Caco-2 (cell line): Measurements from ENCODE around the gene CPEB3. TPM values are rescaled to one million over a fixed set of nuclear protein-coding genes. Genes with fewer than 3 reads are reported as not detected.

ENCODE experiments used
- BruUV-seq: library from RNA; stranded (reverse); fragments of 400-500 nt; replicated peaks from 2 replicates; lab custom pipeline; 2021; lab: Mats Ljungman, UMichigan
- CTCF ChIA-PET: fragments of 300-600 bp; sonication (Branson Sonifier 250); formaldehyde crosslinking; loops from one replicate; lab custom pipeline; 2022; ENCODE audit warnings: antibody characterized with exemption; lab: Charles Lee
- POLR2A ChIA-PET: fragments of 300-600 bp; sonication (Branson Sonifier 250); formaldehyde crosslinking; loops from one replicate; lab custom pipeline; 2022; ENCODE audit warnings: antibody characterized with exemption; lab: Charles Lee
- DNase-seq, 2 experiments: peaks; one replicate each; pipeline versions ENCODE4 v3.0.0 to v3.0.0-alpha.2; 2020 to 2022
- H3K27me3 ChIP-seq: replicated peaks from 2 replicates; pipeline ENCODE4 v1.6.0; 2011; ENCODE audit warnings: low read length; ENCODE audit not compliant: control insufficient read depth, insufficient read depth
- H3K36me3 ChIP-seq: 2 replicates; pipeline ENCODE4 v1.5.1; 2011; ENCODE audit warnings: low read length; ENCODE audit not compliant: control insufficient read depth, insufficient read depth
- H3K4me1 ChIP-seq: fragments of 250-450 bp; sonication (Bioruptor Pico); 2 replicates; pipeline ENCODE4 v1.5.1; 2020; ENCODE audit warnings: mild to moderate bottlenecking
- H3K4me3 ChIP-seq: 2 replicates; pipeline ENCODE4 v1.5.1; 2011; ENCODE audit warnings: low read depth, mild to moderate bottlenecking, control low read depth, low read length
- H3K9me3 ChIP-seq: fragments of 250-450 bp; sonication (Bioruptor Pico); 2 replicates; pipeline ENCODE4 v1.5.1; 2020; ENCODE audit warnings: mild to moderate bottlenecking, moderate library complexity
- H3K27ac Mint-ChIP-seq: one replicate; pipeline ENCODE4 v1.8.0; 2022; ENCODE audit warnings: mixed read lengths; ENCODE audit not compliant: unreplicated experiment
- H3K27me3 Mint-ChIP-seq: one replicate; pipeline ENCODE4 v1.8.0; 2022; ENCODE audit warnings: mixed read lengths; ENCODE audit not compliant: insufficient read depth, unreplicated experiment
- H3K36me3 Mint-ChIP-seq: one replicate; pipeline ENCODE4 v1.8.0; 2022; ENCODE audit warnings: mild to moderate bottlenecking, mixed read lengths; ENCODE audit not compliant: insufficient read depth, unreplicated experiment
- H3K4me1 Mint-ChIP-seq: one replicate; pipeline ENCODE4 v1.8.0; 2022; ENCODE audit warnings: low read depth, mixed read lengths; ENCODE audit not compliant: unreplicated experiment
- H3K4me3 Mint-ChIP-seq: one replicate; pipeline ENCODE4 v1.8.0; 2022; ENCODE audit warnings: mild to moderate bottlenecking, moderate library complexity, mixed read lengths; ENCODE audit not compliant: unreplicated experiment
- H3K9me3 Mint-ChIP-seq: one replicate; pipeline ENCODE4 v1.8.0; 2022; ENCODE audit warnings: mixed read lengths; ENCODE audit not compliant: unreplicated experiment
- intact Hi-C: fragments of 100-400 bp; cut with micrococcal nuclease; formaldehyde crosslinking; loops from one replicate; pipeline ENCODE4 v1.10.0; 2022; ENCODE audit not compliant: unreplicated experiment
- total RNA-seq: library from RNA; stranded (reverse); gene quantifications from 2 replicates; pipeline ENCODE4 v1.2.3, GENCODE V29; 2022
- TF ChIP-seq, protein P1 (sequence below), 2 experiments: fragments of 200-600 bp in 1 of 2; IDR thresholded peaks; 1 replicate in 1 of 2; 2 replicates in 1 of 2; pipeline versions ENCODE4 v1.5.1 to v1.8.0; 2011 to 2022; ENCODE audit warnings: antibody characterized with exemption in 1 of 2, control low read depth in 1 of 2, inconsistent platforms in 1 of 2, low read depth in 1 of 2, low read length in 1 of 2, mild to moderate bottlenecking in 1 of 2, moderate library complexity in 1 of 2; ENCODE audit not compliant: insufficient read depth in 1 of 2, severe bottlenecking in 1 of 2, unreplicated experiment in 1 of 2

The CPEB3 gene
- total RNA-seq, 1 experiment from 2014 or later, result 2.3 TPM

DNA sequence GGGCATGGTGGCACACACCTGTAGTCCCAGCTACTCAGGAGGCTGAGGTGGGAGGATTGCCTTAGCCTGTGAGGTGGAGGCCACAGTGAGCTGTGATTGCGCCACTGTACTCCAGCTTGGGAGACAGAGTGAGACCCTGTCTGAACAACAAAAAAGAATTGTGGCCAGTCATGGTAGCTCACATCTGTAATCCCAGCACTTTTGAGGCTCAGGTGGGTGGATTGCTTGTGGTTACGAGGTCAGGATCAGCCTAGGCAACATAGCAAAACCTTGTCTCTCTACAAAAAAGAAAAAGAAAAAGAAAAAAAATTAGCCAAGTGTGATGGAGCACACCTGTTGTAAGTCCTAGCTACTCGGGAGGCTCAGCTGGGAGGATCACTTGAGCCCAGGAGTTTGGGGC lies 22.9 kb upstream of the CPEB3 start:
- no peaks in the 10 kb centered on the region for H3K27me3 Mint-ChIP-seq
- Histone ChIP-seq H3K36me3 (no peaks in the 10 kb centered on the region), H3K4me3 (no peak overlapping the region)

GRCh38 chr10:92309272-92309671 lies 18.4 kb upstream of the CPEB3 start:
- intact Hi-C loops, result no loop called here
- POLR2A ChIA-PET, result no interaction called here
- Mint-ChIP-seq H3K4me3 (no peak overlapping the region), H3K36me3 (peaks cover 29% of the 10 kb centered on the region), H3K27me3 (no peaks in the 10 kb centered on the region), H3K9me3 (no peaks in the 10 kb centered on the region), H3K4me1 (no peaks in the 10 kb centered on the region), H3K27ac (no peak overlapping the region)
- BruUV-seq, result no TSS peak
- Histone ChIP-seq H3K4me1 (no peaks in the 10 kb centered on the region), H3K9me3 (no peaks in the 10 kb centered on the region), H3K36me3 (no peaks in the 10 kb centered on the region; the same call in 1 of the 2 replicates), H3K27me3 (no peaks in the 10 kb centered on the region), H3K4me3 (no peak overlapping the region)
- no peak for DNase-seq
- TF ChIP-seq, protein P1, sequence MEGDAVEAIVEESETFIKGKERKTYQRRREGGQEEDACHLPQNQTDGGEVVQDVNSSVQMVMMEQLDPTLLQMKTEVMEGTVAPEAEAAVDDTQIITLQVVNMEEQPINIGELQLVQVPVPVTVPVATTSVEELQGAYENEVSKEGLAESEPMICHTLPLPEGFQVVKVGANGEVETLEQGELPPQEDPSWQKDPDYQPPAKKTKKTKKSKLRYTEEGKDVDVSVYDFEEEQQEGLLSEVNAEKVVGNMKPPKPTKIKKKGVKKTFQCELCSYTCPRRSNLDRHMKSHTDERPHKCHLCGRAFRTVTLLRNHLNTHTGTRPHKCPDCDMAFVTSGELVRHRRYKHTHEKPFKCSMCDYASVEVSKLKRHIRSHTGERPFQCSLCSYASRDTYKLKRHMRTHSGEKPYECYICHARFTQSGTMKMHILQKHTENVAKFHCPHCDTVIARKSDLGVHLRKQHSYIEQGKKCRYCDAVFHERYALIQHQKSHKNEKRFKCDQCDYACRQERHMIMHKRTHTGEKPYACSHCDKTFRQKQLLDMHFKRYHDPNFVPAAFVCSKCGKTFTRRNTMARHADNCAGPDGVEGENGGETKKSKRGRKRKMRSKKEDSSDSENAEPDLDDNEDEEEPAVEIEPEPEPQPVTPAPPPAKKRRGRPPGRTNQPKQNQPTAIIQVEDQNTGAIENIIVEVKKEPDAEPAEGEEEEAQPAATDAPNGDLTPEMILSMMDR (IDR thresholded peaks at IDR 0.05; ENCODE audit: insufficient read depth in 1 of 2, low read depth in 1 of 2, low read length in 1 of 2, severe bottlenecking in 1 of 2, unreplicated experiment in 1 of 2), result no peak
- CTCF ChIA-PET, result no interaction called here

More for the DNA sequence above, 22.9 kb upstream of the CPEB3 start:
- DNase-seq, result no peak
- Histone ChIP-seq H3K9me3 (no peaks in the 10 kb centered on the region), H3K4me1 (no peaks in the 10 kb centered on the region), H3K27me3 (no peaks in the 10 kb centered on the region)
- no peak overlapping the region for H3K27ac Mint-ChIP-seq
- no peaks in the 10 kb centered on the region for H3K4me1 Mint-ChIP-seq
- ChIA-PET POLR2A (no interaction called here), CTCF (interaction anchor here (0.6 kb wide), 1 partner anchor 193 kb away, joined by 3 read pairs; no protein-coding TSS in a partner anchor)
- H3K9me3 Mint-ChIP-seq, result no peaks in the 10 kb centered on the region
- TF ChIP-seq, protein P1 (IDR thresholded peaks at IDR 0.05; ENCODE audit: insufficient read depth in 1 of 2, low read depth in 1 of 2, low read length in 1 of 2, severe bottlenecking in 1 of 2, unreplicated experiment in 1 of 2), result no peak
- intact Hi-C loops, result no loop called here
- peaks cover 38% of the 10 kb centered on the region for H3K36me3 Mint-ChIP-seq
- BruUV-seq, result no TSS peak
- no peak overlapping the region for H3K4me3 Mint-ChIP-seq

- H3K9me3 Mint-ChIP-seq, result no peaks in the 10 kb centered on the region
- POLR2A ChIA-PET, result no interaction called here
- no peak overlapping the region for H3K4me3 Mint-ChIP-seq
- BruUV-seq, result no TSS peak
- CTCF ChIA-PET, result no interaction called here
- H3K27me3 ChIP-seq, result no peaks in the 10 kb centered on the region
- no peaks in the 10 kb centered on the region for H3K9me3 ChIP-seq
- H3K27me3 Mint-ChIP-seq, result no peaks in the 10 kb centered on the region
- peaks cover 23% of the 10 kb centered on the region for H3K36me3 Mint-ChIP-seq
- intact Hi-C loops, result no loop called here
- TF ChIP-seq, protein P1 (IDR thresholded peaks at IDR 0.05; ENCODE audit: insufficient read depth in 1 of 2, low read depth in 1 of 2, low read length in 1 of 2, severe bottlenecking in 1 of 2, unreplicated experiment in 1 of 2), result no peak
- no peaks in the 10 kb centered on the region for H3K4me1 ChIP-seq
- H3K27ac Mint-ChIP-seq, result no peak overlapping the region
- H3K4me1 Mint-ChIP-seq, result no peaks in the 10 kb centered on the region
- DNase-seq, result no peak
- H3K36me3 ChIP-seq, result no peaks in the 10 kb centered on the region; the same call in 1 of the 2 replicates
- H3K4me3 ChIP-seq, result no peak overlapping the region
These were observed 14.5 kb upstream of the CPEB3 start for GRCh38 chr10:92305133-92306072.
